WI38 (cell line): ENCODE data around the gene KIAA1549.

ENCODE experiments used
- H3K4me3 ChIP-seq: 2 replicates; pipeline ENCODE4 v1.5.1; 2011; ENCODE audit warnings: low read depth, mild to moderate bottlenecking, control low read depth, low read length
- CTCF ChIP-seq: IDR thresholded peaks from 2 replicates; pipeline ENCODE4 v1.5.1; 2012; ENCODE audit warnings: low read depth, mild to moderate bottlenecking, control low read depth, low read length

Gene KIAA1549

GRCh38 chr7:138838166-138838565 lies 143.0 kb downstream of the KIAA1549 start:
- no peak overlapping the region for H3K4me3 ChIP-seq
- TF ChIP-seq CTCF, result no peak

GRCh38 chr7:138837627-138838026 lies 143.6 kb downstream of the KIAA1549 start:
- no peak for TF ChIP-seq CTCF
- H3K4me3 ChIP-seq, result no peak overlapping the region

- TF ChIP-seq CTCF, result no peak
- H3K4me3 ChIP-seq, result no peak overlapping the region
Measured at GRCh38 chr7:138835087-138835486, 146.1 kb downstream of the KIAA1549 start.

- TF ChIP-seq CTCF, result no peak
Measured at GRCh38 chr7:138834583-138834982, 146.6 kb downstream of the KIAA1549 start.

GRCh38 chr7:138833596-138833995 lies 147.6 kb downstream of the KIAA1549 start:
- H3K4me3 ChIP-seq, result no peak overlapping the region
- TF ChIP-seq CTCF, result no peak

More at GRCh38 chr7:138834583-138834982, 146.6 kb downstream of the KIAA1549 start:
- no peak overlapping the region for H3K4me3 ChIP-seq

GRCh38 chr7:138832966-138833365 lies 148.2 kb downstream of the KIAA1549 start:
- H3K4me3 ChIP-seq, result no peak overlapping the region
- TF ChIP-seq CTCF, result no peak

- H3K4me3 ChIP-seq, result no peak overlapping the region
- no peak for TF ChIP-seq CTCF
Measured at GRCh38 chr7:138829335-138829734, 151.9 kb downstream of the KIAA1549 start.
